Spleen (tissue), 7 donors: ENCODE data around the gene PRTN3.
A peak's percentile ranks its signal among the peaks of the same experiment; 100 is the strongest.

Experiments used
- POLR2AphosphoS5 ChIP-seq, 3 donors: sonication (generic); formaldehyde crosslinking; IDR thresholded peaks; one replicate each; pipeline ENCODE4 v1.5.1; 2017; ENCODE audit warnings: antibody characterized with exemption in 3 of 3
- TF ChIP-seq, protein P1 (sequence below), 11 experiments: fragments of 200-600 bp in 7 of 11; fragments of 450-650 bp in 4 of 11; sonication (generic) in 4 of 11; IDR thresholded peaks in 8 of 11; conservative IDR thresholded peaks in 3 of 11; 1 replicate in 7 of 11; 2 replicates in 4 of 11; pipeline versions ENCODE4 v1.4.0 to v1.8.0; 2016 to 2021; ENCODE audit warnings: antibody characterized with exemption in 11 of 11, inconsistent platforms in 4 of 11, mild to moderate bottlenecking in 1 of 11
- donor health status: DM: no; HTN: no; CAD: no; lungs with moderate emphysema.
- donor health status: DM: no; HTN: no; CAD: no.
- donor health status: DM: no; HTN: no; CAD: no.

DNA sequence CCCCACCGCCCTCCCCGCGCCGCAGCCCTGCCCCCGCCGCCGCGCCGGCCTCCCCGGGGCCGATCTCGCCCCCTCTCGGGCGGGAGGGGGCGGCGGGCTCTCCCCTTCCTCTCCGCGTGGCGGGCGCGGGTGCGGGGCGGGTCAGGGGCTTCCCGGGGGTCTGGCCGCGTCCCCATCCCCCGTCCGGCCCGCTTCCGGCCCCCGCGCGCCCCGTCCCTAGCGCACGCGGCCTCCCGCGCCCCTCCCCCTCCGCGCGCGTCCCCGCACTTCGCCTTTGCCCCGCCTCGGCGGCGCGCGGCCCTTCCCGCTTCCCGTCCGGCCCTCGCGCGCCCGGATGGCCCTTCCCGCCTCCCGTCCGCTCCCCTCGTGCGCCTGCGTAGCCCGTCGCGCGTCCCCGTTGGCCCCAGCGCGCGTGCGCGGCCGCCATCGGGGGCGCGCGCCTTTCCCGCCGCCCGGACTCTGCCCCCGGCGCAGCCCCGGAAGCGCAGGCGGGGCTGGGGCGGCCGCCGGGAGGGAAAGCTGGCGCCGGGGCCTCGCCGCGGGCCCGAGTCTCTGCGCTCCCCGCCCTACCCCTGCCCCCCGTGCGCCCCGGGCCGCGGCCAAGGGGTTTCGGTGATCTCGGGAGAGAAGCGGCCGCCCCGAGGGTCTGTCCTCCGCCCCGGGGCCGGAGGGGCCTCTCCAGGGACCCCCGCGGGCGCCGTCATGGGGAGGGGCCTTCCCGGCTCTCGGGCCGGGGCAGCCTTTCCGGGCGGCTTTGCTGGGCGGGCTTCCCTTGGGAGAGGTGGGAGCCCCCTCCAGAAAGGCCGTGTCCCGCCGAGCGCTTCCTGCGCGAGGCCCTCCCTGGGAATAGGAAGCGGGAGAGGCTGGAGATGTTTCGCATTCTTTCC, 43.0 kb upstream of the PRTN3 start:
- TF ChIP-seq, protein P1, sequence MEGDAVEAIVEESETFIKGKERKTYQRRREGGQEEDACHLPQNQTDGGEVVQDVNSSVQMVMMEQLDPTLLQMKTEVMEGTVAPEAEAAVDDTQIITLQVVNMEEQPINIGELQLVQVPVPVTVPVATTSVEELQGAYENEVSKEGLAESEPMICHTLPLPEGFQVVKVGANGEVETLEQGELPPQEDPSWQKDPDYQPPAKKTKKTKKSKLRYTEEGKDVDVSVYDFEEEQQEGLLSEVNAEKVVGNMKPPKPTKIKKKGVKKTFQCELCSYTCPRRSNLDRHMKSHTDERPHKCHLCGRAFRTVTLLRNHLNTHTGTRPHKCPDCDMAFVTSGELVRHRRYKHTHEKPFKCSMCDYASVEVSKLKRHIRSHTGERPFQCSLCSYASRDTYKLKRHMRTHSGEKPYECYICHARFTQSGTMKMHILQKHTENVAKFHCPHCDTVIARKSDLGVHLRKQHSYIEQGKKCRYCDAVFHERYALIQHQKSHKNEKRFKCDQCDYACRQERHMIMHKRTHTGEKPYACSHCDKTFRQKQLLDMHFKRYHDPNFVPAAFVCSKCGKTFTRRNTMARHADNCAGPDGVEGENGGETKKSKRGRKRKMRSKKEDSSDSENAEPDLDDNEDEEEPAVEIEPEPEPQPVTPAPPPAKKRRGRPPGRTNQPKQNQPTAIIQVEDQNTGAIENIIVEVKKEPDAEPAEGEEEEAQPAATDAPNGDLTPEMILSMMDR (IDR thresholded peaks at IDR 0.05 in 8 of 11, conservative IDR thresholded peaks at IDR 0.05 in 3 of 11): peak in 1 of 11 experiments; percentile 1
- peak in 2 of 3 donors; percentile 76 to 84 for TF ChIP-seq POLR2AphosphoS5 (IDR thresholded peaks at IDR 0.05)
